IMR-90 (cell line): ENCODE results near the gene CBX8.

Experiments used
- BHLHE40 ChIP-seq: fragments of 150-350 bp; IDR thresholded peaks from 2 replicates; pipeline ENCODE4 v1.6.1; 2016; ENCODE audit warnings: mild to moderate bottlenecking, low read depth, low read length
- CEBPB ChIP-seq: IDR thresholded peaks from 2 replicates; pipeline ENCODE4 v1.6.1; 2012; ENCODE audit warnings: low read depth, low read length, improper control_type of control experiment
- CHD1 ChIP-seq: IDR thresholded peaks from 2 replicates; pipeline ENCODE4 v1.6.1; 2012; ENCODE audit warnings: low read depth, low read length, improper control_type of control experiment
- MAFK ChIP-seq: IDR thresholded peaks from 2 replicates; pipeline ENCODE4 v1.6.1; 2012; ENCODE audit warnings: low read depth, low read length, improper control_type of control experiment
- MAZ ChIP-seq: IDR thresholded peaks from 2 replicates; pipeline ENCODE4 v1.6.1; 2012; ENCODE audit warnings: low read depth, mild to moderate bottlenecking, low read length, improper control_type of control experiment, moderate library complexity, borderline replicate concordance
- MXI1 ChIP-seq: IDR thresholded peaks from 2 replicates; pipeline ENCODE4 v1.6.1; 2012; ENCODE audit warnings: low read depth, mild to moderate bottlenecking, low read length, moderate library complexity, borderline replicate concordance
- POLR2A ChIP-seq: IDR thresholded peaks from 2 replicates; pipeline ENCODE4 v1.6.1; 2012; ENCODE audit warnings: mild to moderate bottlenecking, low read depth, low read length
- RAD21 ChIP-seq: IDR thresholded peaks from 2 replicates; pipeline ENCODE4 v1.6.1; 2012; ENCODE audit warnings: low read length, improper control_type of control experiment
- RFX5 ChIP-seq: IDR thresholded peaks from 2 replicates; pipeline ENCODE4 v1.8.0; 2012; ENCODE audit warnings: low read depth, mild to moderate bottlenecking, low read length, moderate library complexity
- SMC3 ChIP-seq: fragments of 150-350 bp; IDR thresholded peaks from 2 replicates; pipeline ENCODE4 v1.6.1; 2016; ENCODE audit warnings: low read depth, mild to moderate bottlenecking, antibody characterized with exemption, low read length, moderate library complexity
- TF ChIP-seq, protein P1 (sequence below): conservative IDR thresholded peaks from 2 replicates; pipeline ENCODE4 v1.5.1; 2012; ENCODE audit warnings: mild to moderate bottlenecking, low read depth, low read length, improper control_type of control experiment
- TF ChIP-seq, protein P2 (sequence below): fragments of 150-350 bp; IDR thresholded peaks from 2 replicates; pipeline ENCODE4 v1.6.1; 2017; ENCODE audit warnings: mild to moderate bottlenecking, antibody characterized with exemption, low read length, low read depth
- TF ChIP-seq, protein P3 (sequence below): fragments of 150-350 bp; IDR thresholded peaks from 2 replicates; pipeline ENCODE4 v1.6.1; 2016; ENCODE audit warnings: low read depth, mild to moderate bottlenecking, low read length, moderate library complexity, borderline replicate concordance

DNA sequence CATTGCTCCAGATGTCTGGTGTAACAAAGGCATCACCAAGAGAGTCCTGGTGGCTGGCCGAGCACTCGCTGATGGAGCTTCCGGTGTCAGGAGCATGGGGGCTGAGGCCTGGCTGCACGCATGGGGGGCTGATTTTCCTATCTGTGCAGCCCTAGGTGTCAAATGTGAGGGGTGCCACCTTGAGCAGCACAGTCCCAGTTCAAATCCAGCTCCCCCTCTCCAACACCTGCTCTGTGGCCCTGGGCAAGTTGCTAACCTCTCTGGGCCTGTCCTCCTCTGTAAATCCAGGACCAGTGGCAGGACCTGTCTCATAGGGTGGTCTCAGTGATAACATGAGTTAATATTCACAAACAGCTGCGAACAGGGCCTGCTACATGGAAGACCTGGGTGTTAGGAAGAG lies 53.3 kb downstream of the CBX8 start:
- TF ChIP-seq, protein P1, sequence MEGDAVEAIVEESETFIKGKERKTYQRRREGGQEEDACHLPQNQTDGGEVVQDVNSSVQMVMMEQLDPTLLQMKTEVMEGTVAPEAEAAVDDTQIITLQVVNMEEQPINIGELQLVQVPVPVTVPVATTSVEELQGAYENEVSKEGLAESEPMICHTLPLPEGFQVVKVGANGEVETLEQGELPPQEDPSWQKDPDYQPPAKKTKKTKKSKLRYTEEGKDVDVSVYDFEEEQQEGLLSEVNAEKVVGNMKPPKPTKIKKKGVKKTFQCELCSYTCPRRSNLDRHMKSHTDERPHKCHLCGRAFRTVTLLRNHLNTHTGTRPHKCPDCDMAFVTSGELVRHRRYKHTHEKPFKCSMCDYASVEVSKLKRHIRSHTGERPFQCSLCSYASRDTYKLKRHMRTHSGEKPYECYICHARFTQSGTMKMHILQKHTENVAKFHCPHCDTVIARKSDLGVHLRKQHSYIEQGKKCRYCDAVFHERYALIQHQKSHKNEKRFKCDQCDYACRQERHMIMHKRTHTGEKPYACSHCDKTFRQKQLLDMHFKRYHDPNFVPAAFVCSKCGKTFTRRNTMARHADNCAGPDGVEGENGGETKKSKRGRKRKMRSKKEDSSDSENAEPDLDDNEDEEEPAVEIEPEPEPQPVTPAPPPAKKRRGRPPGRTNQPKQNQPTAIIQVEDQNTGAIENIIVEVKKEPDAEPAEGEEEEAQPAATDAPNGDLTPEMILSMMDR, result no peak
- TF ChIP-seq SMC3, result no peak
- TF ChIP-seq, protein P2, sequence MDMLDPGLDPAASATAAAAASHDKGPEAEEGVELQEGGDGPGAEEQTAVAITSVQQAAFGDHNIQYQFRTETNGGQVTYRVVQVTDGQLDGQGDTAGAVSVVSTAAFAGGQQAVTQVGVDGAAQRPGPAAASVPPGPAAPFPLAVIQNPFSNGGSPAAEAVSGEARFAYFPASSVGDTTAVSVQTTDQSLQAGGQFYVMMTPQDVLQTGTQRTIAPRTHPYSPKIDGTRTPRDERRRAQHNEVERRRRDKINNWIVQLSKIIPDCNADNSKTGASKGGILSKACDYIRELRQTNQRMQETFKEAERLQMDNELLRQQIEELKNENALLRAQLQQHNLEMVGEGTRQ, result no peak
- TF ChIP-seq RFX5, result no peak
- no peak for TF ChIP-seq POLR2A
- TF ChIP-seq CHD1, result no peak
- TF ChIP-seq BHLHE40, result no peak
- TF ChIP-seq CEBPB, result no peak
- TF ChIP-seq MXI1, result no peak
- TF ChIP-seq RAD21, result no peak
- TF ChIP-seq MAZ, result no peak
- TF ChIP-seq, protein P3, sequence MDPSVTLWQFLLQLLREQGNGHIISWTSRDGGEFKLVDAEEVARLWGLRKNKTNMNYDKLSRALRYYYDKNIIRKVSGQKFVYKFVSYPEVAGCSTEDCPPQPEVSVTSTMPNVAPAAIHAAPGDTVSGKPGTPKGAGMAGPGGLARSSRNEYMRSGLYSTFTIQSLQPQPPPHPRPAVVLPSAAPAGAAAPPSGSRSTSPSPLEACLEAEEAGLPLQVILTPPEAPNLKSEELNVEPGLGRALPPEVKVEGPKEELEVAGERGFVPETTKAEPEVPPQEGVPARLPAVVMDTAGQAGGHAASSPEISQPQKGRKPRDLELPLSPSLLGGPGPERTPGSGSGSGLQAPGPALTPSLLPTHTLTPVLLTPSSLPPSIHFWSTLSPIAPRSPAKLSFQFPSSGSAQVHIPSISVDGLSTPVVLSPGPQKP, result no peak
- no peak for TF ChIP-seq MAFK
